Head of caudate nucleus (tissue), 42 donors: ENCODE measurements around the gene RASSF5.
A peak's percentile ranks its signal among the peaks of the same experiment; 100 is the strongest.

Experiments used
- DNase-seq, 42 donors: peaks; one replicate each; pipeline versions ENCODE4 v3.0.0 to v3.0.0-alpha.2; 2020 to 2021; ENCODE audit warnings: mixed read lengths in 7 of 42
- intact Hi-C: fragments of 100-400 bp; cut with DNase I; formaldehyde crosslinking; loops from one replicate; pipeline ENCODE4 v1.15.0; 2022

Gene RASSF5

GRCh38 chr1:206634365-206635079 lies 127.2 kb downstream of the RASSF5 start:
- peak; percentile 87 to 99 (median 94) for DNase-seq
- intact Hi-C loops, result loop anchor here (10.0 kb wide), 1 partner anchor 280 kb away; no protein-coding TSS in a partner anchor

GRCh38 chr1:206635080-206635977 lies 128.0 kb downstream of the RASSF5 start, which contains the start of gene DYRK3:
Gene DYRK3 (plus strand): TSS chr1:206635536. CDS start chr1:206635704, 168 bp downstream.
- intact Hi-C loops, result loop anchor here (10.0 kb wide), 1 partner anchor 279 kb away; no protein-coding TSS in a partner anchor
- peak; percentile 83 to 98 (median 95) for DNase-seq

- intact Hi-C loops, result loop anchor here (10.0 kb wide), 1 partner anchor 279 kb away; no protein-coding TSS in a partner anchor
- no peak for DNase-seq
Observed at GRCh38 chr1:206635978-206636345, 128.6 kb downstream of the RASSF5 start.

- DNase-seq, result no peak
- intact Hi-C loops, result loop anchor here (10.0 kb wide), 1 partner anchor 278 kb away; no protein-coding TSS in a partner anchor
Observed at GRCh38 chr1:206636671-206637070, 129.3 kb downstream of the RASSF5 start.

GRCh38 chr1:206637605-206638004 lies 130.3 kb downstream of the RASSF5 start:
- no peak for DNase-seq
- intact Hi-C loops, result loop anchor here (10.0 kb wide), 1 partner anchor 277 kb away; no protein-coding TSS in a partner anchor
